K562 (cell line): ENCODE measurements around the gene VDAC1. TPM values are rescaled to one million over a fixed set of nuclear protein-coding genes. Genes with fewer than 3 reads are reported as not detected.
A peak's percentile ranks its signal among the peaks of the same experiment; 100 is the strongest.

Experiments used
- CBX1 ChIP-seq: sonication (generic); IDR thresholded peaks from 2 replicates; pipeline ENCODE4 v1.6.1; 2016; ENCODE audit warnings: antibody characterized with exemption, low read depth, mild to moderate bottlenecking
- ETS1 ChIP-seq: conservative IDR thresholded peaks from 2 replicates; pipeline ENCODE4 v1.6.1; 2011; ENCODE audit warnings: low read depth, mild to moderate bottlenecking, low read length; ENCODE audit not compliant: control insufficient read depth
- FOXA1 ChIP-seq: fragments of 450-650 bp; IDR thresholded peaks from 2 replicates; pipeline ENCODE4 v1.6.1; 2016; ENCODE audit warnings: mild to moderate bottlenecking, borderline replicate concordance
- GTF2B ChIP-seq: IDR thresholded peaks from 2 replicates; pipeline ENCODE4 v1.6.1; 2011; ENCODE audit not compliant: insufficient read length; ENCODE audit errors: extremely low read depth
- GTF2E2 ChIP-seq: fragments of 200-800 bp; sonication (Bioruptor generic); IDR thresholded peaks from 2 replicates; pipeline ENCODE4 v1.6.1; 2016; ENCODE audit warnings: missing genetic modification characterization, missing compliant biosample characterization
- HIVEP1 ChIP-seq: fragments of 250-450 bp; sonication (Bioruptor Pico); IDR thresholded peaks from 2 replicates; pipeline ENCODE4 v1.4.0; 2020; ENCODE audit warnings: mild to moderate bottlenecking
- MGA ChIP-seq: fragments of 450-650 bp; IDR thresholded peaks from 2 replicates; pipeline ENCODE4 v1.6.1; 2016; ENCODE audit warnings: mild to moderate bottlenecking, moderate library complexity
- TEAD2 ChIP-seq: fragments of 450-650 bp; IDR thresholded peaks from 2 replicates; pipeline ENCODE4 v1.6.1; 2016; ENCODE audit warnings: missing genetic modification characterization, control low read depth, missing compliant biosample characterization
- ZNF639 ChIP-seq, 2 experiments: fragments of 200-800 bp in 1 of 2; sonication (Bioruptor generic) in 1 of 2; sonication (generic) in 1 of 2; formaldehyde crosslinking in 1 of 2; IDR thresholded peaks in 1 of 2; conservative IDR thresholded peaks in 1 of 2; 2 replicates each; pipeline versions ENCODE4 v1.5.0 to v1.6.1; 2016 to 2020; ENCODE audit warnings: missing compliant biosample characterization in 1 of 2, missing genetic modification characterization in 1 of 2, missing genetic modification reagents in 1 of 2
- polyA plus RNA-seq, 8 experiments: library from polyadenylated mRNA; depleted of rRNA in 4 of 8; stranded (reverse) in 5 of 8; unstranded in 3 of 8; fragments of >200 nt; fragmentation: Nextera tagmentation in 2 of 8; fragmentation: Illumina TruSeq in 1 of 8; extraction: Ambion mirVana in 2 of 8; extraction: Trizol in 1 of 8; gene quantifications; 2 replicates each; pipeline versions ENCODE4 v1.2.1 to v1.2.3, GENCODE V29; 2011 to 2014; ENCODE audit warnings: inconsistent platforms in 1 of 8, missing spikeins in 1 of 8
- total RNA-seq, 7 experiments: library from RNA; depleted of rRNA in 6 of 7; stranded (reverse); fragments of >200 nt in 6 of 7; fragmentation: Illumina TruSeq in 2 of 7; extraction: Trizol in 2 of 7; gene quantifications; 2 replicates each; pipeline versions ENCODE4 v1.2.1 to v1.2.3, GENCODE V29; 2011 to 2021; ENCODE audit warnings: low replicate concordance in 1 of 7

Gene VDAC1
- total and polyA plus RNA-seq, 9 of the 15 experiments (the other 6 are each of a cell fraction or from before 2014, with no cell fraction given) = 168 to 366 (median 293) TPM

- no peak for TF ChIP-seq GTF2B
- no peak for TF ChIP-seq MGA
- TF ChIP-seq FOXA1 = no peak
- TF ChIP-seq GTF2E2 (tag) = no peak
- no peak for TF ChIP-seq CBX1
- peak in 1 of 2 experiments; percentile 68; a peak in 2 of 4 replicates for TF ChIP-seq ZNF639 (CRISPR knock-in tag; conservative IDR thresholded peaks at IDR 0.05 in 1 of 2, IDR thresholded peaks at IDR 0.05 in 1 of 2)
- TF ChIP-seq HIVEP1 (CRISPR knock-in tag) = no peak
- TF ChIP-seq ETS1 = no peak
- TF ChIP-seq TEAD2 (tag) = 0 out of 2 replicates have a peak, but pooled peaks have one; percentile 21
Observed at GRCh38 chr5:133938039-133938821, 66.5 kb downstream of the VDAC1 start (continued).
